Kidney epithelial cell (primary cell): ENCODE measurements around the gene FCSK. TPM values are rescaled to one million over a fixed set of nuclear protein-coding genes. Genes with fewer than 3 reads are reported as not detected.
A peak's percentile ranks its signal among the peaks of the same experiment; 100 is the strongest.

ENCODE experiments used
- DNase-seq: peaks from one replicate; pipeline ENCODE4 v3.0.0-alpha.2; 2010; ENCODE audit warnings: low read depth
- H3K27me3 ChIP-seq: 2 replicates; pipeline ENCODE4 v1.6.0; 2011; ENCODE audit warnings: low read length; ENCODE audit not compliant: control insufficient read depth, insufficient read depth
- H3K36me3 ChIP-seq: 2 replicates; pipeline ENCODE4 v1.5.1; 2011; ENCODE audit warnings: low read length; ENCODE audit not compliant: control insufficient read depth, insufficient read depth
- H3K4me3 ChIP-seq: 2 replicates; pipeline ENCODE4 v1.5.1; 2011; ENCODE audit warnings: low read depth, mild to moderate bottlenecking, control low read depth, low read length
- CTCF ChIP-seq: IDR thresholded peaks from 2 replicates; pipeline ENCODE4 v1.5.1; 2011; ENCODE audit warnings: mild to moderate bottlenecking, moderate library complexity, low read length, control low read depth, inconsistent platforms; ENCODE audit not compliant: insufficient read depth, poor library complexity, severe bottlenecking
- total RNA-seq: library from RNA; depleted of rRNA; stranded (reverse); fragments of >200 nt; gene quantifications from 2 replicates; pipeline ENCODE4 v1.2.3, GENCODE V29; 2015

The FCSK gene
- total RNA-seq, 1 donor from 2014 or later = 19.9 TPM

GRCh38 chr16:70468776-70469525, 14.6 kb downstream of the FCSK start:
- Histone ChIP-seq H3K27me3 (no peaks in the 10 kb centered on the region), H3K4me3 (no peak overlapping the region), H3K36me3 (no peaks in the 10 kb centered on the region)
- TF ChIP-seq CTCF = no peak
- no peak for DNase-seq

- no peaks in the 10 kb centered on the region for H3K27me3 ChIP-seq
- TF ChIP-seq CTCF = no peak
- no peak for DNase-seq
These were observed 15.9 kb downstream of the FCSK start for GRCh38 chr16:70470141-70470926.

GRCh38 chr16:70470927-70471341, 16.5 kb downstream of the FCSK start:
- Histone ChIP-seq H3K36me3 (no peaks in the 10 kb centered on the region), H3K27me3 (no peaks in the 10 kb centered on the region), H3K4me3 (no peak overlapping the region)
- TF ChIP-seq CTCF = peak; percentile 59
- DNase-seq = no peak

More at GRCh38 chr16:70470141-70470926, 15.9 kb downstream of the FCSK start:
- no peaks in the 10 kb centered on the region for H3K36me3 ChIP-seq
- H3K4me3 ChIP-seq = no peak overlapping the region

GRCh38 chr16:70472786-70473433, 18.5 kb downstream of the FCSK start:
- no peak for DNase-seq
- Histone ChIP-seq H3K4me3 (no peak overlapping the region), H3K36me3 (no peaks in the 10 kb centered on the region), H3K27me3 (no peaks in the 10 kb centered on the region)
- no peak for TF ChIP-seq CTCF

GRCh38 chr16:70473446-70474319, 19.3 kb downstream of the FCSK start:
- no peak for DNase-seq
- TF ChIP-seq CTCF = no peak
- no peak overlapping the region for H3K4me3 ChIP-seq

More at GRCh38 chr16:70473446-70474319, 19.3 kb downstream of the FCSK start:
- H3K27me3 ChIP-seq = no peaks in the 10 kb centered on the region
- peaks cover under 1% of the 10 kb centered on the region for H3K36me3 ChIP-seq
